ENCODE measurements around the gene CNMD.

DNA sequence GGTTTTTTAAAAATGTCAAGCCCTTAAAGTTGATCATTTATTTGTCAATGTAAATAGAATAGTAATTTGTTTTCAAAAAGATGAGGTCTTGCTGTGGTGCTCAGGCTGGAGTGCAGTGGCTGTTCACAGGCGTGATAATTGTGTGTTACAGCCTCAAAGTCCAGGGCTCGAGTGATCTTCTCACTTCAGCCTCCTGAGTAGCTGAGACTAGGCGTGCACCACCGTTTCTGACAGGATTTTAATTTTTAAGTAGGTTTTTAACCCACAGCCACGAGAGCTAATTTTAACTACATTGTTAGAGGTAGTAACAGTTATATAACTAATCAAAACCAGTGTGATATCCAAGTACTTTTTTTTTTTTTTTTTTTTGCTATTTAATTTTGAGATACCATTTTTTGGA is 43.1 kb downstream of the CNMD start:
- TF ChIP-seq, protein P1, sequence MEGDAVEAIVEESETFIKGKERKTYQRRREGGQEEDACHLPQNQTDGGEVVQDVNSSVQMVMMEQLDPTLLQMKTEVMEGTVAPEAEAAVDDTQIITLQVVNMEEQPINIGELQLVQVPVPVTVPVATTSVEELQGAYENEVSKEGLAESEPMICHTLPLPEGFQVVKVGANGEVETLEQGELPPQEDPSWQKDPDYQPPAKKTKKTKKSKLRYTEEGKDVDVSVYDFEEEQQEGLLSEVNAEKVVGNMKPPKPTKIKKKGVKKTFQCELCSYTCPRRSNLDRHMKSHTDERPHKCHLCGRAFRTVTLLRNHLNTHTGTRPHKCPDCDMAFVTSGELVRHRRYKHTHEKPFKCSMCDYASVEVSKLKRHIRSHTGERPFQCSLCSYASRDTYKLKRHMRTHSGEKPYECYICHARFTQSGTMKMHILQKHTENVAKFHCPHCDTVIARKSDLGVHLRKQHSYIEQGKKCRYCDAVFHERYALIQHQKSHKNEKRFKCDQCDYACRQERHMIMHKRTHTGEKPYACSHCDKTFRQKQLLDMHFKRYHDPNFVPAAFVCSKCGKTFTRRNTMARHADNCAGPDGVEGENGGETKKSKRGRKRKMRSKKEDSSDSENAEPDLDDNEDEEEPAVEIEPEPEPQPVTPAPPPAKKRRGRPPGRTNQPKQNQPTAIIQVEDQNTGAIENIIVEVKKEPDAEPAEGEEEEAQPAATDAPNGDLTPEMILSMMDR (conservative IDR thresholded peaks at IDR 0.05; ENCODE audit: low read length) = no peak
- TF ChIP-seq EZH2phosphoT487 (IDR thresholded peaks at IDR 0.05; ENCODE audit: borderline replicate concordance, low read depth, low read length) = no peak
